H9 (cell line): ENCODE data around the gene TRAF5. TPM values are rescaled to one million over a fixed set of nuclear protein-coding genes. Genes with fewer than 3 reads are reported as not detected.
A peak's percentile ranks its signal among the peaks of the same experiment; 100 is the strongest.

Experiments
- DNase-seq: peaks from one replicate; pipeline ENCODE4 v3.0.0-alpha.2; 2017
- H2AFZ ChIP-seq: one replicate; pipeline ENCODE4 v1.6.1; 2013; ENCODE audit warnings: mild to moderate bottlenecking, low read length, control low read depth, moderate library complexity
- H2AK5ac ChIP-seq: 2 replicates; pipeline ENCODE4 v1.6.1; 2013; ENCODE audit warnings: low read length, control low read depth, mixed read lengths; ENCODE audit not compliant: insufficient read length
- H2BK120ac ChIP-seq: one replicate; pipeline ENCODE4 v1.6.1; 2013; ENCODE audit warnings: low read depth, mild to moderate bottlenecking, low read length, control low read depth, inconsistent platforms; ENCODE audit not compliant: poor library complexity, severe bottlenecking
- H2BK12ac ChIP-seq: 2 replicates; pipeline ENCODE4 v1.6.1; 2013; ENCODE audit warnings: low read length, control low read depth, mixed read lengths, low read depth; ENCODE audit not compliant: insufficient read length
- H2BK15ac ChIP-seq: 2 replicates; pipeline ENCODE4 v1.6.1; 2013; ENCODE audit warnings: low read depth, low read length, control low read depth
- H2BK20ac ChIP-seq: one replicate; pipeline ENCODE4 v1.6.1; 2013; ENCODE audit warnings: low read depth, mild to moderate bottlenecking, low read length, control low read depth, inconsistent platforms; ENCODE audit not compliant: poor library complexity, severe bottlenecking
- H2BK5ac ChIP-seq: 2 replicates; pipeline ENCODE4 v1.6.1; 2013; ENCODE audit warnings: low read length, control low read depth, mixed read lengths; ENCODE audit not compliant: insufficient read length
- H3K14ac ChIP-seq: 2 replicates; pipeline ENCODE4 v1.6.1; 2013; ENCODE audit warnings: low read length, control low read depth; ENCODE audit not compliant: insufficient read depth
- H3K18ac ChIP-seq: 2 replicates; pipeline ENCODE4 v1.6.1; 2013; ENCODE audit warnings: low read depth, mild to moderate bottlenecking, mixed read lengths, low read length, control low read depth; ENCODE audit not compliant: insufficient read length
- H3K23ac ChIP-seq: 2 replicates; pipeline ENCODE4 v1.6.1; 2013; ENCODE audit warnings: low read length, control low read depth, mixed read lengths, low read depth; ENCODE audit not compliant: insufficient read length
- H3K23me2 ChIP-seq: 2 replicates; pipeline ENCODE4 v1.6.1; 2013; ENCODE audit warnings: low read depth, mild to moderate bottlenecking, mixed read lengths, low read length, control low read depth; ENCODE audit not compliant: insufficient read length, poor library complexity, severe bottlenecking
- H3K27ac ChIP-seq: 2 replicates; pipeline ENCODE4 v1.5.1; 2013; ENCODE audit warnings: low read length, control low read depth, mixed read lengths, low read depth; ENCODE audit not compliant: insufficient read length
- H3K27me3 ChIP-seq: 2 replicates; pipeline ENCODE4 v1.6.1; 2013; ENCODE audit warnings: low read length, control low read depth, inconsistent platforms; ENCODE audit not compliant: insufficient read depth
- H3K4ac ChIP-seq: 2 replicates; pipeline ENCODE4 v1.6.1; 2013; ENCODE audit warnings: low read depth, mild to moderate bottlenecking, control low read depth, inconsistent platforms, low read length, moderate library complexity
- H3K4me1 ChIP-seq: 2 replicates; pipeline ENCODE4 v1.6.1; 2013; ENCODE audit warnings: low read length, control low read depth, inconsistent platforms; ENCODE audit not compliant: insufficient read depth
- H3K4me2 ChIP-seq: 2 replicates; pipeline ENCODE4 v1.6.1; 2013; ENCODE audit warnings: low read length, control low read depth, mixed read lengths; ENCODE audit not compliant: insufficient read length, insufficient read depth
- H3K56ac ChIP-seq: 2 replicates; pipeline ENCODE4 v1.6.1; 2013; ENCODE audit warnings: low read depth, mild to moderate bottlenecking, mixed read lengths, low read length, control low read depth; ENCODE audit not compliant: insufficient read length
- H3K79me1 ChIP-seq: 2 replicates; pipeline ENCODE4 v1.6.1; 2013; ENCODE audit warnings: low read depth, mild to moderate bottlenecking, moderate library complexity, low read length, control low read depth, inconsistent platforms; ENCODE audit not compliant: insufficient read depth, poor library complexity, severe bottlenecking
- H3K79me2 ChIP-seq: 2 replicates; pipeline ENCODE4 v1.6.1; 2013; ENCODE audit warnings: low read length, control low read depth, inconsistent platforms; ENCODE audit not compliant: insufficient read depth
- H3K9ac ChIP-seq: 2 replicates; pipeline ENCODE4 v1.6.1; 2013; ENCODE audit warnings: low read length, control low read depth, mixed read lengths; ENCODE audit not compliant: insufficient read length; ENCODE audit errors: extremely low read depth
- H3K9me3 ChIP-seq: one replicate; pipeline ENCODE4 v1.6.1; 2013; ENCODE audit warnings: low read depth, low read length, inconsistent platforms; ENCODE audit not compliant: control insufficient read depth
- H3T11ph ChIP-seq: one replicate; pipeline ENCODE4 v1.6.1; 2013; ENCODE audit warnings: mild to moderate bottlenecking, low read length, control low read depth, inconsistent platforms
- H4K20me1 ChIP-seq: one replicate; pipeline ENCODE4 v1.6.1; 2013; ENCODE audit not compliant: control insufficient read depth, insufficient read length, insufficient read depth
- H4K5ac ChIP-seq: 2 replicates; pipeline ENCODE4 v1.6.1; 2013; ENCODE audit warnings: low read depth, mild to moderate bottlenecking, mixed read lengths, low read length, control low read depth; ENCODE audit not compliant: insufficient read length
- H4K8ac ChIP-seq: replicated peaks from 2 replicates; pipeline ENCODE4 v1.6.1; 2013; ENCODE audit warnings: low read length, control low read depth, mixed read lengths, low read depth; ENCODE audit not compliant: insufficient read length
- H4K91ac ChIP-seq: 2 replicates; pipeline ENCODE4 v1.6.1; 2013; ENCODE audit warnings: low read depth, mild to moderate bottlenecking, moderate library complexity, mixed read lengths, low read length, control low read depth; ENCODE audit not compliant: insufficient read length
- H3K27ac Mint-ChIP-seq, 3 experiments: 2 replicates in 2 of 3; 3 replicates in 1 of 3; pipeline ENCODE4 v1.8.0; 2020 to 2021; ENCODE audit warnings: mixed read lengths in 3 of 3, mild to moderate bottlenecking in 1 of 3, moderate library complexity in 1 of 3
- H3K27me3 Mint-ChIP-seq: 2 replicates; pipeline ENCODE4 v1.8.0; 2021; ENCODE audit warnings: low read depth, mild to moderate bottlenecking, moderate library complexity, mixed read lengths
- H3K36me3 Mint-ChIP-seq, 3 experiments: 2 replicates in 2 of 3; 3 replicates in 1 of 3; pipeline ENCODE4 v1.8.0; 2020 to 2021; ENCODE audit warnings: low read depth in 3 of 3, mixed read lengths in 3 of 3; ENCODE audit not compliant: insufficient read depth in 1 of 3
- H3K4me1 Mint-ChIP-seq, 2 experiments: 2 replicates each; pipeline ENCODE4 v1.8.0; 2020; ENCODE audit warnings: mixed read lengths in 2 of 2
- H3K4me3 Mint-ChIP-seq, 2 experiments: 2 replicates in 1 of 2; 3 replicates in 1 of 2; pipeline ENCODE4 v1.8.0; 2020 to 2021; ENCODE audit warnings: mild to moderate bottlenecking in 2 of 2, mixed read lengths in 2 of 2, moderate library complexity in 1 of 2
- H3K9me3 Mint-ChIP-seq, 2 experiments: 2 replicates in 1 of 2; 3 replicates in 1 of 2; pipeline ENCODE4 v1.8.0; 2020; ENCODE audit warnings: mild to moderate bottlenecking in 2 of 2, mixed read lengths in 2 of 2, moderate library complexity in 1 of 2
- CTCF ChIP-seq: fragments of 200-600 bp; sonication (generic); conservative IDR thresholded peaks from 3 replicates; pipeline ENCODE4 v1.8.0; 2021; ENCODE audit warnings: antibody characterized with exemption, mild to moderate bottlenecking
- WGBS: extraction: QIAGEN DNeasy Blood & Tissue Kit; methylation state at CpG from one replicate; pipeline ENCODE4 v1.1.7; 2013; ENCODE audit warnings: missing lambda C conversion rate, low lambda C conversion rate, mixed read lengths; ENCODE audit not compliant: insufficient read length; ENCODE audit errors: extremely low coverage; 5-methylcytosine and 5-hydroxymethylcytosine counted together
- total RNA-seq: library from RNA; stranded (reverse); gene quantifications from 2 replicates; pipeline ENCODE4 v1.2.1, GENCODE V29; 2021

The TRAF5 gene
- total RNA-seq, 1 experiment from 2014 or later, result 19.1 TPM

GRCh38 chr1:211332036-211332616 lies 5.5 kb downstream of the TRAF5 start:
- H3K27ac Mint-ChIP-seq, result peak overlapping the region in 2 of 3 experiments; percentile 30 to 52; a peak in 1 of 7 replicates
- Histone ChIP-seq H3K27ac (no peak overlapping the region), H2AFZ (no peak overlapping the region), H3K79me1 (no peaks in the 10 kb centered on the region), H4K91ac (no peak overlapping the region), H4K20me1 (no peaks in the 10 kb centered on the region), H3K4me1 (peaks cover 15% of the 10 kb centered on the region), H2AK5ac (no peak overlapping the region), H4K8ac (no peak overlapping the region), H4K5ac (no peak overlapping the region), H3K9me3 (no peaks in the 10 kb centered on the region), H3K23ac (no peak overlapping the region), H3K4me2 (no peak overlapping the region), H3K79me2 (peaks cover 5% of the 10 kb centered on the region; the same call in 1 of the 2 replicates), H3T11ph (no peak overlapping the region), H2BK20ac (no peak overlapping the region), H3K23me2 (peaks cover 6% of the 10 kb centered on the region), H2BK120ac (no peak overlapping the region), H3K14ac (peak overlapping the region; percentile 34; the same call in 1 of the 2 replicates), H2BK12ac (no peak overlapping the region), H3K4ac (no peak overlapping the region), H3K18ac (no peak overlapping the region), H3K27me3 (no peaks in the 10 kb centered on the region), H3K9ac (no peak overlapping the region), H2BK5ac (no peak overlapping the region), H3K56ac (no peak overlapping the region), H2BK15ac (no peak overlapping the region)
- peaks cover 11% of the 10 kb centered on the region for H3K27me3 Mint-ChIP-seq
- no peaks in the 10 kb centered on the region for H3K9me3 Mint-ChIP-seq
- peaks cover 0 to 14% (median 3%) of the 10 kb centered on the region in 3 experiments; a peak in 5 of 7 replicates for H3K36me3 Mint-ChIP-seq
- H3K4me1 Mint-ChIP-seq, result peaks cover 62 to 66% of the 10 kb centered on the region in 2 experiments
- no CpG with 5 or more reads among the region's 3 CpGs for WGBS
- TF ChIP-seq CTCF, result no peak
- peak; percentile 17 for DNase-seq
- peak overlapping the region in 1 of 2 experiments; percentile 34; a peak in 2 of 5 replicates for H3K4me3 Mint-ChIP-seq
